ENCODE results near the gene MORN1. TPM values are rescaled to one million over a fixed set of nuclear protein-coding genes. Genes with fewer than 3 reads are reported as not detected.

Gene MORN1
- total and polyA plus RNA-seq, 2 of the 4 experiments (the other 2 are of a cell fraction), result 3.0 to 4.2 TPM

GRCh38 chr1:2282556-2283270 lies 108.6 kb downstream of the MORN1 start:
- Histone ChIP-seq H3K9me1 (ENCODE audit: insufficient read depth, low read length) (peaks cover 16% of the 10 kb centered on the region), H3K27ac (ENCODE audit: insufficient read depth, low read length) (no peak overlapping the region), H2AFZ (replicated peaks; ENCODE audit: low read length, poor library complexity) (no peak overlapping the region), H2BK5ac (ENCODE audit: low read depth, low read length, poor library complexity, severe bottlenecking) (no peak overlapping the region), H3K18ac (ENCODE audit: low read depth, low read length) (no peak overlapping the region), H2AK9ac (replicated peaks; ENCODE audit: low read depth, low read length, poor library complexity) (no peak overlapping the region), H3K27me3 (ENCODE audit: control insufficient read depth, insufficient read depth, low read length) (no peaks in the 10 kb centered on the region), H4K91ac (ENCODE audit: insufficient read depth, low read depth, low read length) (no peak overlapping the region), H4K8ac (ENCODE audit: low read depth in 2 of 2, low read length in 2 of 2) (no peak overlapping the region), H3K9me3 (ENCODE audit: control insufficient read depth, insufficient read depth, low read length) (no peaks in the 10 kb centered on the region), H3K56ac (ENCODE audit: extremely low read depth, insufficient read depth, low read length) (no peak overlapping the region), H3K4me2 (ENCODE audit: low read depth, low read length) (no peak overlapping the region), H3K9ac (ENCODE audit: low read depth, low read length) (no peak overlapping the region), H2AK5ac (ENCODE audit: low read depth, low read length) (no peak overlapping the region), H4K20me1 (ENCODE audit: insufficient read depth, low read length) (peaks cover 48% of the 10 kb centered on the region), H3K79me1 (ENCODE audit: low read depth in 1 of 2, low read length in 2 of 2) (peaks cover 2 to 62% of the 10 kb centered on the region in 2 experiments), H2BK20ac (ENCODE audit: low read depth, low read length) (no peak overlapping the region), H3K4ac (ENCODE audit: low read depth, low read length) (no peak overlapping the region), H3K23ac (ENCODE audit: low read depth, low read length) (no peak overlapping the region), H2BK120ac (ENCODE audit: low read depth, low read length) (no peak overlapping the region), H3K4me1 (ENCODE audit: control insufficient read depth, insufficient read depth, low read length) (peaks cover 26% of the 10 kb centered on the region), H3K36me3 (ENCODE audit: control insufficient read depth, insufficient read depth, low read length) (peaks cover 2% of the 10 kb centered on the region), H4K5ac (ENCODE audit: low read depth, low read length) (no peak overlapping the region), H3K4me3 (ENCODE audit: insufficient read depth, low read depth, low read length) (no peak overlapping the region), H2BK15ac (ENCODE audit: low read depth, low read length) (no peak overlapping the region), H3K14ac (replicated peaks; ENCODE audit: low read depth, low read length) (no peak overlapping the region)
- no TSS peak for BruUV-seq (replicated peaks)
- WGBS, 2 experiments (ENCODE audit: extremely low coverage in 2 of 2, insufficient read length in 1 of 2), result 95% methylated on average over 8 of the region's 29 CpGs; no CpG with 5 or more reads in 1 of the 2 experiments
- intact Hi-C loops (cut with micrococcal nuclease), result no loop called here
- dilution Hi-C loops (cut with HindIII; ENCODE audit: low sequenced_read_pairs, unreplicated experiment), result no loop called here
- CTCF ChIA-PET, result no interaction called here
- TF ChIP-seq FOS (IDR thresholded peaks at IDR 0.05; ENCODE audit: low read depth, low read length) (no peak), RAD21 (IDR thresholded peaks at IDR 0.05; ENCODE audit: low read length) (no peak), MAZ (IDR thresholded peaks at IDR 0.05; ENCODE audit: borderline replicate concordance, low read depth, low read length) (no peak), SMC3 (IDR thresholded peaks at IDR 0.05; ENCODE audit: low read depth, low read length) (no peak), USF2 (IDR thresholded peaks at IDR 0.05; ENCODE audit: low read depth, low read length) (no peak)
- DNase-seq (no peak), ATAC-seq (ENCODE audit: low read depth) (no peak)
- POLR2A ChIA-PET (ENCODE audit: unreplicated experiment), result no interaction called here
- in situ Hi-C loops (cut with MboI; ENCODE audit: low sequenced_read_pairs), result no loop called here

Data from IMR-90 (cell line).